ENCODE results near the gene PRKD2.
"Not testable (repeated sequence)": the region's sequence is repeated elsewhere in the genome, so short reads cannot be mapped to it uniquely, and the experiment has no call there.

PRKD2 gene

DNA sequence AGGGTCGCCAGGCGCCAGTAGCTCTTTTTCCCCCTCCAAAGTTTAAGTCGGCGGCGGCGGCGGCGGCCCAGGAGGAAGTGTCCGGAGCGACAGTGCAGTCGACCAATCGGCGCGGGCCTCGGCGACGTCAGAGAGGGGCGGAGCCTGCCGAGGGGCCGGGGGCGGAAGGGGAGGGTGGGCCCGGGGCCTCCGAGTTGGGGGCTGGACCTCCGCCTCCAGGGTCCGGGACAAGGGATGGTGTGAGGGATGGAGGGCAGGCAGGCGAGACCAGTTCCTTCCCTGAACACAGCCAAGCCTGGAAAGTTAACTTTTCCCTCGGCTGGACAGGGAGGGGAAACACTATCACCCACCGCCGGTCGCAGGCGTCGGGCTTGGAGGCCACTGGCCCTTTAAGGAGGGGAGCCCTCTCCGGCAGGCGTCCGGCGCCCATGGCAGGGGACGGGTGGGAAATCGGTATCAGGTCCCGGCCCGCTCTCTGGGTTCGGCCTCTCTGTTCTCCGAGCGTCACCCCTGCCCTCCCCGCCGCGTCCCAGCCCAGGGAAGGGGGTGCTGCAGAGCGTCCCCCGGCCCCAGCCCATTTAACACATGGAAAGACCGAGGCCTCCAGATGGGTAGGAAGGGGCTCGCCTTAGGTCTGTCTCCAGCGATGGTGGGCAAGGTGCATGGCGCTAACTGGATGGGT lies at the start of gene PRKD2:
TSS of gene PRKD2 (minus strand) at position 81 of the 682 bp plus-strand sequence. CDS start 744 bp downstream, outside the sequence.
- peak within 1 kb of the TSS; percentile 92 for H3K4me3 ChIP-seq (ENCODE audit: low read length)
- DNase-seq (ENCODE audit: low read depth), result peak; percentile 79
- TF ChIP-seq, protein P1, sequence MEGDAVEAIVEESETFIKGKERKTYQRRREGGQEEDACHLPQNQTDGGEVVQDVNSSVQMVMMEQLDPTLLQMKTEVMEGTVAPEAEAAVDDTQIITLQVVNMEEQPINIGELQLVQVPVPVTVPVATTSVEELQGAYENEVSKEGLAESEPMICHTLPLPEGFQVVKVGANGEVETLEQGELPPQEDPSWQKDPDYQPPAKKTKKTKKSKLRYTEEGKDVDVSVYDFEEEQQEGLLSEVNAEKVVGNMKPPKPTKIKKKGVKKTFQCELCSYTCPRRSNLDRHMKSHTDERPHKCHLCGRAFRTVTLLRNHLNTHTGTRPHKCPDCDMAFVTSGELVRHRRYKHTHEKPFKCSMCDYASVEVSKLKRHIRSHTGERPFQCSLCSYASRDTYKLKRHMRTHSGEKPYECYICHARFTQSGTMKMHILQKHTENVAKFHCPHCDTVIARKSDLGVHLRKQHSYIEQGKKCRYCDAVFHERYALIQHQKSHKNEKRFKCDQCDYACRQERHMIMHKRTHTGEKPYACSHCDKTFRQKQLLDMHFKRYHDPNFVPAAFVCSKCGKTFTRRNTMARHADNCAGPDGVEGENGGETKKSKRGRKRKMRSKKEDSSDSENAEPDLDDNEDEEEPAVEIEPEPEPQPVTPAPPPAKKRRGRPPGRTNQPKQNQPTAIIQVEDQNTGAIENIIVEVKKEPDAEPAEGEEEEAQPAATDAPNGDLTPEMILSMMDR (IDR thresholded peaks at IDR 0.05; ENCODE audit: insufficient read depth, low read depth, low read length, missing control alignments), result no peak

DNA sequence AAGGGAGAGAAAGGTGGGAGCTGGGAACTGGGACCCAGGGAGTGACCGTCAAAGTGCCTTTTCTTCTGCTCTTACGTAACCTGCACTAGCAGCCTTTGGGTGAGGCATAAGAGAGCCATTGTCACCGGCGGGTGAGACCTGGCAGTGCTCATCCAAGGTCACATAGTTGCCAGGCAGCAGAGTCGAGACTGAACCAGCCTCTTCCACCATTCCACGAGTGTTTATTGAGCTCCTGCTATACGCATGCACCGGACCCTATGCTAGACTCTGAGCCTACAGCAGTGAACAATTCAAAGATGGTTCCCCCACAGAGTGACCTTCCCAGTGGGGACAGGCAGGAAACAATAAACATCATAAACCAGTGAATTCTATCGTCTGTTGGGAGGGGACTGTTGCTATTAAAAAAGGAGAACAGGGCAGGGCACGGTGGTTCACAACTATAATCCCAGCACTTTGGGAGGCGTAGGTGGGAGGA lies 47.9 kb upstream of the PRKD2 start:
- TF ChIP-seq, protein P1 (IDR thresholded peaks at IDR 0.05; ENCODE audit: insufficient read depth, low read depth, low read length, missing control alignments), result no peak
- no peak overlapping the region for H3K4me3 ChIP-seq (ENCODE audit: low read length)
- no peak for DNase-seq (ENCODE audit: low read depth)

DNA sequence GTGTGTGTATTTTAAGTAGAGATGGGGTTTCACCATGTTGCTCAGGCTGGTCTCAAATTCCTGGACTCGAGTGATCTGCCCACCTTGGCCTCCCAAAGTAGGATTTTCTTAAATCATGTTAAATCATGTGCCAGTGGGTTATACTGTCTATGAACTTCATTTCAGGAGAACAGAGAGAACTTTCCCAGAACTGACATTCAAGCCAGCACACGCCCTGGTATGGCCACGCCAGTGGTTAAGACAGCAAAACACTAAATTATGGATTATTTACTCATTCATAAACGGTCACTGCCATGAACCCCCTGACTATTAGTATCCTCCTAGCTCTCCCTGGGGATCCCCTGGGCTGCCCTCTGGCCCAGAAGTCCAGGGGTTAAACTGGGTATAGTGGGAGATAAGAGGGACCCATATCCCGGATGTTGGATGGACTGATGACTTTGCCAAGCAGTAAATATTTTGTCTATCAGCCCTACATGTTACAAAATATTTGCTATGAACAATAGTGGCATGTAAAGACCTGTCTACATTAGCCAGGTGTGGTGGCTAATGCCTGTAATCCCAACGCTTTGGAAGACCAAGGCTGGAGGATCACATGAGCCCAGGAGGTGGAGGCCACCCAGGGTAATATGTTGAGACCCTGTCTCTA lies 45.5 kb upstream of the PRKD2 start:
- TF ChIP-seq, protein P1 (IDR thresholded peaks at IDR 0.05; ENCODE audit: insufficient read depth, low read depth, low read length, missing control alignments), result no peak
- peak; percentile 92 for DNase-seq (ENCODE audit: low read depth)
- H3K4me3 ChIP-seq (ENCODE audit: low read length), result peak overlapping the region; percentile 21

DNA sequence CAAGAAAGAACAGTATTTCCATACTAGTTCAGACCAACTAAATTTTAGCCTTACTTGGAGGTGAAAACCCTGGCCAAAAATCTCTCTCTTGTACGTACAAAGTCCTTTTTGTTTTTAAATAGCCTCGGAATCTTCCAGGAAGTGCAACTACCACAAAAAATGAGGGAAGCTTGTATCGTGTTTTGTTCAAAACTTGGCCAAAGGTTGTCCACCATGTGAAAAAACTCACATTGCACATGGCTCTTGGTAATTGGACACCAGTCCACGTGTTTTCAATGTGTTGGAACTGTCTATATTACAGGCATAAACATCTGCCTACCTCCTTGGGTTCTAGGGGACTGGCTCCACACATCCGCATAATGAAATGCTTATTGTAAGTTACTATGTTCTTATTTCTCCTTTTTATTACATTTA lies 44.5 kb upstream of the PRKD2 start:
- no peak overlapping the region for H3K4me3 ChIP-seq (ENCODE audit: low read length)
- TF ChIP-seq, protein P1 (IDR thresholded peaks at IDR 0.05; ENCODE audit: insufficient read depth, low read depth, low read length, missing control alignments), result no peak
- DNase-seq (ENCODE audit: low read depth), result no peak

DNA sequence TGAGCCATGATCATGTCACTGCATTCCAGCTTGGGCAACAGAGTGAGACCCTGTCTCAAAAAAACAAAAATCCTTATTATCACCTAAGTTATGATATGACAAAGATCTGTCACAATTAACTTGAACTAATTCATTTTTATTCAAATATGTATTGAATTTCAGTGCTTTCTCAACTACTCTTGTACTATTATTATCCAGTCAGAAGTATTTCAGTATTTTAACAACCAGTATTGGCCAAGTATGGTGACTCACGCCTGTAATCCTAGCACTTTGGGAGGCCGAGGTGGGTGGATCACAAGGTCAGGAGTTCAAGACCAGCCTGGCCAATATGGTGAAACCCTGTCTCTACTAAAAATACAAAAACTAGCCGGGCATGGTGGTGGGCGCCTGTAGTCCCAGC lies 44.0 kb upstream of the PRKD2 start:
- not testable (repeated sequence) for DNase-seq (ENCODE audit: low read depth); H3K4me3 ChIP-seq (ENCODE audit: low read length)

DNA sequence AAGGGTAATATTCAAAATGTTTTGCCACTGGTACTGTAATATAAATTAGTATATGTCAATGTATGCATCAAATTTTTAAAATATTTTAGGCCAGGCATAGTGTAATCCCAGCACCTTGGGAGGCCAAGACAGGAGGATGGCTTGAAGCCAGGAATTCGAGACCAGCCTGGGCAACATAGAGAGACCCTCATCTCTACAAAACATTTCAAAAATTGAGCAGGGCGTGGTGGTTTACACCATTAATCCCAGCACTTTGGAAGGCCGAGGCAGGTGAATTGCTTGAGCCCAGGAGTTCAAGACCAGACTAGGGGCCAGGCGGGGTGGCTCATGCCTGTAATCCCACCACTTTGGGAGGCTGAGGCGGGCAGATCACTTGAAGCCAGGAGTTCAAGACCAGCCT lies 43.4 kb upstream of the PRKD2 start:
- no peak overlapping the region for H3K4me3 ChIP-seq (ENCODE audit: low read length)
- no peak for DNase-seq (ENCODE audit: low read depth)
- TF ChIP-seq, protein P1 (IDR thresholded peaks at IDR 0.05; ENCODE audit: insufficient read depth, low read depth, low read length, missing control alignments), result no peak

DNA sequence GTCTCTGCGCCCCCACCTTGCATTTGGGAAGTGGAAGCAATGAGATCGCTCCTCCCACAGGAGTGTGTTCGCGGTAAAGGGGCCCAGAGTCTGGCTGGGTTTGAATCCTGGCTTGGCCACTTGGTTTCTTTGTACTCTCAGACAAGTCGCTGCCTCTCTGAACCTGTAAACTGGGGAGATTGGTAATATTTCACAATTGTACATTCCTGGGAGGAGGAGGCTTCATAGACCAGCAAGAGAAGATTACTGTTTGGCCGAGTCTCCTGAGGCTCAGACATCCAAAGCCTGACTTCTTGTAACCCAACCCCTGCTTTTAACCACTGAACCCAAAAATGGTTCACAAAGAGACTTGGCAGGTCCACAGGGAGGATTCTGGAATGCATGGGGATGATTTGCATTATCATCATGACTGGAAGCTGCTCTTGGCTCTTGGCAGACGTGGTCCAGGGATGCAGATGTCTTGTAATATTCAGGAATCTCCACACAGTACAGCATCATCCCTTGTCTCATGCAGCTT lies 43.0 kb upstream of the PRKD2 start:
- TF ChIP-seq, protein P1 (IDR thresholded peaks at IDR 0.05; ENCODE audit: insufficient read depth, low read depth, low read length, missing control alignments), result no peak
- no peak overlapping the region for H3K4me3 ChIP-seq (ENCODE audit: low read length)
- peak; percentile 74 for DNase-seq (ENCODE audit: low read depth)

All from epithelial cell of esophagus (primary cell).